Liver (tissue), 9 donors: ENCODE data around the gene BCL2L11. TPM values are rescaled to one million over a fixed set of nuclear protein-coding genes. Genes with fewer than 3 reads are reported as not detected.

Experiments
- DNase-seq: peaks from one replicate; pipeline ENCODE4 v3.0.0-alpha.2; 2017; ENCODE audit warnings: low spot score
- H3K27ac ChIP-seq, 2 donors: one replicate each; pipeline ENCODE4 v1.7.0; 2013; ENCODE audit warnings: inconsistent platforms in 2 of 2, low read length in 2 of 2, control low read depth in 1 of 2, low read depth in 1 of 2, mild to moderate bottlenecking in 1 of 2
- H3K27me3 ChIP-seq, 4 donors: one replicate each; pipeline versions ENCODE4 v1.6.1 to v1.7.0; 2013; ENCODE audit warnings: low read length in 3 of 4, inconsistent platforms in 1 of 4, mild to moderate bottlenecking in 1 of 4, moderate library complexity in 1 of 4; ENCODE audit not compliant: control insufficient read depth in 4 of 4, insufficient read depth in 4 of 4
- H3K36me3 ChIP-seq, 4 donors: one replicate each; pipeline versions ENCODE4 v1.6.1 to v1.7.0; 2013; ENCODE audit warnings: low read length in 3 of 4, mild to moderate bottlenecking in 3 of 4, low read depth in 1 of 4, moderate library complexity in 1 of 4; ENCODE audit not compliant: control insufficient read depth in 4 of 4, insufficient read depth in 3 of 4
- H3K4me1 ChIP-seq, 4 donors: one replicate each; pipeline versions ENCODE4 v1.6.1 to v1.7.0; 2013; ENCODE audit warnings: low read length in 3 of 4, mild to moderate bottlenecking in 3 of 4, moderate library complexity in 1 of 4; ENCODE audit not compliant: control insufficient read depth in 4 of 4, insufficient read depth in 4 of 4
- H3K4me3 ChIP-seq, 3 donors: one replicate each; pipeline versions ENCODE4 v1.6.1 to v1.7.0; 2013; ENCODE audit warnings: low read length in 3 of 3, control low read depth in 1 of 3, low read depth in 1 of 3, mild to moderate bottlenecking in 1 of 3
- H3K9ac ChIP-seq, 2 donors: one replicate each; pipeline ENCODE4 v1.7.0; 2013; ENCODE audit warnings: low read length in 2 of 2, mild to moderate bottlenecking in 2 of 2, moderate library complexity in 2 of 2, control low read depth in 1 of 2, low read depth in 1 of 2
- H3K9me3 ChIP-seq, 4 donors: one replicate each; pipeline versions ENCODE4 v1.6.1 to v1.7.0; 2013; ENCODE audit warnings: low read length in 3 of 4; ENCODE audit not compliant: control insufficient read depth in 4 of 4
- EGR1 ChIP-seq, 2 donors: IDR thresholded peaks; 2 replicates each; pipeline ENCODE4 v1.6.1; 2016 to 2018; ENCODE audit warnings: antibody characterized with exemption in 2 of 2, low read depth in 2 of 2
- FOXA1 ChIP-seq: IDR thresholded peaks from 2 replicates; pipeline ENCODE4 v1.6.1; 2016; ENCODE audit warnings: antibody characterized with exemption
- FOXA2 ChIP-seq: IDR thresholded peaks from 2 replicates; pipeline ENCODE4 v1.6.1; 2016; ENCODE audit warnings: antibody characterized with exemption
- GABPA ChIP-seq, 2 donors: IDR thresholded peaks in 1 of 2; conservative IDR thresholded peaks in 1 of 2; 2 replicates each; pipeline ENCODE4 v1.6.1; 2016; ENCODE audit warnings: antibody characterized with exemption in 2 of 2, mild to moderate bottlenecking in 1 of 2, moderate library complexity in 1 of 2
- HNF4A ChIP-seq, 2 donors: conservative IDR thresholded peaks; 2 replicates each; pipeline ENCODE4 v1.6.1; 2016; ENCODE audit warnings: antibody characterized with exemption in 2 of 2, mild to moderate bottlenecking in 2 of 2
- HNF4G ChIP-seq: IDR thresholded peaks from 2 replicates; pipeline ENCODE4 v1.6.1; 2016; ENCODE audit warnings: antibody characterized with exemption
- JUND ChIP-seq, 2 donors: IDR thresholded peaks; 2 replicates each; pipeline ENCODE4 v1.6.1; 2016; ENCODE audit warnings: antibody characterized with exemption in 2 of 2
- NR2F2 ChIP-seq: IDR thresholded peaks from 2 replicates; pipeline ENCODE4 v1.6.1; 2016; ENCODE audit warnings: antibody characterized with exemption
- RAD21 ChIP-seq, 2 donors: IDR thresholded peaks; 2 replicates each; pipeline ENCODE4 v1.6.1; 2016; ENCODE audit warnings: antibody characterized with exemption in 2 of 2, mild to moderate bottlenecking in 2 of 2
- RXRA ChIP-seq, 2 donors: IDR thresholded peaks; 2 replicates each; pipeline ENCODE4 v1.6.1; 2017 to 2018; ENCODE audit warnings: antibody characterized with exemption in 2 of 2, mild to moderate bottlenecking in 1 of 2
- SP1 ChIP-seq: IDR thresholded peaks from 2 replicates; pipeline ENCODE4 v1.6.1; 2018; ENCODE audit warnings: antibody characterized with exemption, mild to moderate bottlenecking
- TAF1 ChIP-seq: conservative IDR thresholded peaks from 2 replicates; pipeline ENCODE4 v1.6.1; 2016; ENCODE audit warnings: antibody characterized with exemption, mild to moderate bottlenecking
- YY1 ChIP-seq: IDR thresholded peaks from 2 replicates; pipeline ENCODE4 v1.6.1; 2016; ENCODE audit warnings: antibody characterized with exemption, mild to moderate bottlenecking
- WGBS: extraction: QIAGEN DNeasy Blood & Tissue Kit; methylation state at CpG from one replicate; pipeline ENCODE4 v1.1.7; 2013; 5-methylcytosine and 5-hydroxymethylcytosine counted together
- polyA plus RNA-seq, 2 donors: library from polyadenylated mRNA; stranded (reverse) in 1 of 2; unstranded in 1 of 2; fragments of 200-250 nt in 1 of 2; fragments of >200 nt in 1 of 2; fragmentation: Nextera tagmentation in 1 of 2; extraction: Ambion mirVana in 1 of 2; gene quantifications; one replicate each; pipeline versions ENCODE4 v1.2.1 to v1.2.3, GENCODE V29; 2013 to 2015
- total RNA-seq, 2 donors: library from RNA; depleted of rRNA; stranded (reverse); fragments of >200 nt; gene quantifications; one replicate each; pipeline ENCODE4 v1.2.3, GENCODE V29; 2014
- TF ChIP-seq, protein P1 (sequence below): IDR thresholded peaks from 2 replicates; pipeline ENCODE4 v1.6.1; 2016; ENCODE audit warnings: antibody characterized with exemption
- TF ChIP-seq, protein P2 (sequence below): IDR thresholded peaks from 2 replicates; pipeline ENCODE4 v1.6.1; 2016; ENCODE audit warnings: antibody characterized with exemption, mild to moderate bottlenecking
- TF ChIP-seq, protein P3 (sequence below): IDR thresholded peaks from 2 replicates; pipeline ENCODE4 v1.6.1; 2016; ENCODE audit warnings: antibody characterized with exemption
- TF ChIP-seq, protein P4 (sequence below): fragments of 150-350 bp; IDR thresholded peaks from 2 replicates; pipeline ENCODE4 v1.5.1; 2017; ENCODE audit warnings: improper control_type of control experiment, low read depth, low read length; ENCODE audit not compliant: missing input control
- TF ChIP-seq, protein P5 (sequence below): IDR thresholded peaks from 2 replicates; pipeline ENCODE4 v1.6.1; 2016; ENCODE audit warnings: antibody characterized with exemption
- donor health status: healthy.
- donor health status: healthy.
- donor health status: healthy.
- donor health status: healthy.
- donor health status: healthy.

Gene BCL2L11
- total and polyA plus RNA-seq, 4 donors: 5.0 to 19.5 (median 12.2) TPM

DNA sequence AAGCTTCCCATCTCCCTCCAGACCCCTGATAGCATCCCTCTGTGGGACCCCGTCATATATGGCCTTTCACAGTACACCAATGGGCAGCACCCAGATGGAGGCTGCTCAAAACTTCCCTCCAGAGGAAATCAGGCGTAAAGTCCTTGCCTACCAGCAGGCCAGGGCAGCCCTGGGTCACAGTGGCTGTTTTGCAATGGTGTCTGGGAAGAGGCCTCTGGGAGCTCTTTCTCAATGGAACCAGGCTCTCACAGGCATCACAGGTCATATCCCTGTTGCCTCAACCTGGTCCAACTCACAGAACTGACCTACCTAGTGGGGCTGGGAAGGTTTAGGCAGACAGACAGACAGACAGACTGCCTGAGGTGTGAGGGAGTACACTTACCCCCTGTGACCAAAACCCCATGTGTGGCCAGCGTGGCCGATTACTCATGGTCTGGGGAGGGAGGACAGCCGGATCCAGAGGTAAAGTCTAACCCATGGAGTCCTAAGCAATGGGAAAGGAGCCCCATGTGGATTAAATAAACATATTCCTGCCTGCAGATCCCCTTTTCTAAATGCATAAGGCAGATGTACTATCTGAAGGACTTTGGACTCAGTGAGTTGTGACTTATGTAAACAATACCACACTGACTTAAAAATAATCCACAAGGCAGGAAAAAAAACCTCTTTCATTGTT lies 58.2 kb downstream of the BCL2L11 start:
- Histone ChIP-seq H3K27me3 (no peaks in the 10 kb centered on the region), H3K36me3 (no peaks in the 10 kb centered on the region), H3K27ac (peak overlapping the region; percentile 79 to 94), H3K4me1 (peaks cover 16 to 34% (median 28%) of the 10 kb centered on the region in 4 donors), H3K9ac (no peak overlapping the region), H3K9me3 (no peaks in the 10 kb centered on the region), H3K4me3 (no peak overlapping the region)
- DNase-seq: no peak
- TF ChIP-seq YY1 (peak; percentile 90), HNF4A (conservative IDR thresholded peaks at IDR 0.05) (peak; percentile 87 to 89), HNF4G (peak; percentile 75), JUND (IDR thresholded peaks at IDR 0.05) (peak; percentile 80 to 87), RAD21 (IDR thresholded peaks at IDR 0.05) (peak; percentile 58 to 72), RXRA (IDR thresholded peaks at IDR 0.05) (peak; percentile 97 to 99), NR2F2 (peak; percentile 79), GABPA (IDR thresholded peaks at IDR 0.05 in 1 of 2, conservative IDR thresholded peaks at IDR 0.05 in 1 of 2) (peak in 1 of 2 donors; percentile 31), EGR1 (IDR thresholded peaks at IDR 0.05; ENCODE audit: low read depth in 2 of 2) (peak in 1 of 2 donors; percentile 69), FOXA2 (peak; percentile 37), FOXA1 (peak; percentile 10), TAF1 (no peak), SP1 (peak; percentile 95)
- TF ChIP-seq, protein P1, sequence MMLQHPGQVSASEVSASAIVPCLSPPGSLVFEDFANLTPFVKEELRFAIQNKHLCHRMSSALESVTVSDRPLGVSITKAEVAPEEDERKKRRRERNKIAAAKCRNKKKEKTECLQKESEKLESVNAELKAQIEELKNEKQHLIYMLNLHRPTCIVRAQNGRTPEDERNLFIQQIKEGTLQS: peak; percentile 70
- TF ChIP-seq, protein P2, sequence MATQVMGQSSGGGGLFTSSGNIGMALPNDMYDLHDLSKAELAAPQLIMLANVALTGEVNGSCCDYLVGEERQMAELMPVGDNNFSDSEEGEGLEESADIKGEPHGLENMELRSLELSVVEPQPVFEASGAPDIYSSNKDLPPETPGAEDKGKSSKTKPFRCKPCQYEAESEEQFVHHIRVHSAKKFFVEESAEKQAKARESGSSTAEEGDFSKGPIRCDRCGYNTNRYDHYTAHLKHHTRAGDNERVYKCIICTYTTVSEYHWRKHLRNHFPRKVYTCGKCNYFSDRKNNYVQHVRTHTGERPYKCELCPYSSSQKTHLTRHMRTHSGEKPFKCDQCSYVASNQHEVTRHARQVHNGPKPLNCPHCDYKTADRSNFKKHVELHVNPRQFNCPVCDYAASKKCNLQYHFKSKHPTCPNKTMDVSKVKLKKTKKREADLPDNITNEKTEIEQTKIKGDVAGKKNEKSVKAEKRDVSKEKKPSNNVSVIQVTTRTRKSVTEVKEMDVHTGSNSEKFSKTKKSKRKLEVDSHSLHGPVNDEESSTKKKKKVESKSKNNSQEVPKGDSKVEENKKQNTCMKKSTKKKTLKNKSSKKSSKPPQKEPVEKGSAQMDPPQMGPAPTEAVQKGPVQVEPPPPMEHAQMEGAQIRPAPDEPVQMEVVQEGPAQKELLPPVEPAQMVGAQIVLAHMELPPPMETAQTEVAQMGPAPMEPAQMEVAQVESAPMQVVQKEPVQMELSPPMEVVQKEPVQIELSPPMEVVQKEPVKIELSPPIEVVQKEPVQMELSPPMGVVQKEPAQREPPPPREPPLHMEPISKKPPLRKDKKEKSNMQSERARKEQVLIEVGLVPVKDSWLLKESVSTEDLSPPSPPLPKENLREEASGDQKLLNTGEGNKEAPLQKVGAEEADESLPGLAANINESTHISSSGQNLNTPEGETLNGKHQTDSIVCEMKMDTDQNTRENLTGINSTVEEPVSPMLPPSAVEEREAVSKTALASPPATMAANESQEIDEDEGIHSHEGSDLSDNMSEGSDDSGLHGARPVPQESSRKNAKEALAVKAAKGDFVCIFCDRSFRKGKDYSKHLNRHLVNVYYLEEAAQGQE: peak; percentile 58
- TF ChIP-seq, protein P3, sequence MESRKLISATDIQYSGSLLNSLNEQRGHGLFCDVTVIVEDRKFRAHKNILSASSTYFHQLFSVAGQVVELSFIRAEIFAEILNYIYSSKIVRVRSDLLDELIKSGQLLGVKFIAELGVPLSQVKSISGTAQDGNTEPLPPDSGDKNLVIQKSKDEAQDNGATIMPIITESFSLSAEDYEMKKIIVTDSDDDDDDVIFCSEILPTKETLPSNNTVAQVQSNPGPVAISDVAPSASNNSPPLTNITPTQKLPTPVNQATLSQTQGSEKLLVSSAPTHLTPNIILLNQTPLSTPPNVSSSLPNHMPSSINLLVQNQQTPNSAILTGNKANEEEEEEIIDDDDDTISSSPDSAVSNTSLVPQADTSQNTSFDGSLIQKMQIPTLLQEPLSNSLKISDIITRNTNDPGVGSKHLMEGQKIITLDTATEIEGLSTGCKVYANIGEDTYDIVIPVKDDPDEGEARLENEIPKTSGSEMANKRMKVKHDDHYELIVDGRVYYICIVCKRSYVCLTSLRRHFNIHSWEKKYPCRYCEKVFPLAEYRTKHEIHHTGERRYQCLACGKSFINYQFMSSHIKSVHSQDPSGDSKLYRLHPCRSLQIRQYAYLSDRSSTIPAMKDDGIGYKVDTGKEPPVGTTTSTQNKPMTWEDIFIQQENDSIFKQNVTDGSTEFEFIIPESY: peak; percentile 77
- TF ChIP-seq, protein P4, sequence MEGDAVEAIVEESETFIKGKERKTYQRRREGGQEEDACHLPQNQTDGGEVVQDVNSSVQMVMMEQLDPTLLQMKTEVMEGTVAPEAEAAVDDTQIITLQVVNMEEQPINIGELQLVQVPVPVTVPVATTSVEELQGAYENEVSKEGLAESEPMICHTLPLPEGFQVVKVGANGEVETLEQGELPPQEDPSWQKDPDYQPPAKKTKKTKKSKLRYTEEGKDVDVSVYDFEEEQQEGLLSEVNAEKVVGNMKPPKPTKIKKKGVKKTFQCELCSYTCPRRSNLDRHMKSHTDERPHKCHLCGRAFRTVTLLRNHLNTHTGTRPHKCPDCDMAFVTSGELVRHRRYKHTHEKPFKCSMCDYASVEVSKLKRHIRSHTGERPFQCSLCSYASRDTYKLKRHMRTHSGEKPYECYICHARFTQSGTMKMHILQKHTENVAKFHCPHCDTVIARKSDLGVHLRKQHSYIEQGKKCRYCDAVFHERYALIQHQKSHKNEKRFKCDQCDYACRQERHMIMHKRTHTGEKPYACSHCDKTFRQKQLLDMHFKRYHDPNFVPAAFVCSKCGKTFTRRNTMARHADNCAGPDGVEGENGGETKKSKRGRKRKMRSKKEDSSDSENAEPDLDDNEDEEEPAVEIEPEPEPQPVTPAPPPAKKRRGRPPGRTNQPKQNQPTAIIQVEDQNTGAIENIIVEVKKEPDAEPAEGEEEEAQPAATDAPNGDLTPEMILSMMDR: peak; percentile 11
- TF ChIP-seq, protein P5, sequence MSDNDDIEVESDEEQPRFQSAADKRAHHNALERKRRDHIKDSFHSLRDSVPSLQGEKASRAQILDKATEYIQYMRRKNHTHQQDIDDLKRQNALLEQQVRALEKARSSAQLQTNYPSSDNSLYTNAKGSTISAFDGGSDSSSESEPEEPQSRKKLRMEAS: peak; percentile 86
- 35% methylated on average over 5 of the region's 5 CpGs for WGBS
